ENCODE measurements around the gene SGMS1. TPM values are rescaled to one million over a fixed set of nuclear protein-coding genes. Genes with fewer than 3 reads are reported as not detected.

Gene SGMS1
- total and polyA plus RNA-seq, 2 donors (not counting 1 experiment from before 2014, with no cell fraction given), result 10.0 to 43.5 TPM

DNA sequence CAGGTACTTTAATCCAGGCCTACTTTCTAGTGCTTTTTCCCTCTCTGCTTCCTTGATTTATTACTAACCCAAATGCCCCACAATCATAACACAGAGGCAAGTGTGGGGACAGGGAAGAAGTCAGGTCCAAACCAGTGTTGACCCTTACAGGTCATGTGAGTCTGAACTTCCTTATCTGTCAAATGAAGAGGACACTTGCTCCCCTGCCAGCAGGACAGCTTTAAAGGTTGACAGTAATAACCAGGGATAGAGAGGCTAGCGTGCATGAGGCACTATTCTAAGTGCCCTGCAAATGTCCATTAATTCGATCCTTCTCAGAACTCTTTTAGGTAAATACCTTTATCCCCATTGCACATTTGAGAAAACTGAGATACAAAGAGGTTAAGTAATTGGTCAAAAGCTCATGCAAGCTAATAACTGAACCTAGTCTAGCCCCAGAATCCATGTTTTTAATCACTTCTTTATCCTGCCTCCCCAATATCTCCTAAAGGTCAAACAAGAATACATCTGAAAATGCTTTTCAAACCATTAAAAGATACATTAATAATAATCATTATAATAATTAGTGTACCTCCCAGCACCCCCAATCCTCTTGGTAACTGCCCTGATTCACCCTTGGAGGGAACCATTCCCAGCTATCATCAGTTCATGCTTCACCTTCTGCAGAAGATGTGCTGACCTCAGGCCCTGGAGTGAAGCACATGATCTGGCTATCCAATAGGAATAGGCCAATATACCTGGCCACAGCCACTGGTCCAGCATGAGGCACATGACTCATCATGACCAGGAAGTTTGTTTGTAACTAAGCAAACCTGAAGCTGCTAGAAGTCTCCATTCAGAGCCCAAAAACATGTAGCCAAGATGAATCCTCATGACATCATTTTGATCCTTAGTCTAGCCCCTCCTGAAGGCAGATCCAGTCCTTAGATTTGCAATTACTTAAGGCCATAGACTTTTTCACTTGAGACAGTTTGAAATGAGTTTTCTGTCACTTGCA, 40.7 kb downstream of the SGMS1 start:
- H3K4me3 Mint-ChIP-seq, result no peak overlapping the region

More for the DNA sequence above, 40.7 kb downstream of the SGMS1 start:
- no peak overlapping the region for H3K4me2 ChIP-seq (replicated peaks; ENCODE audit: low read depth, low read length, poor library complexity, severe bottlenecking)
- H2AFZ ChIP-seq (ENCODE audit: insufficient read depth, low read depth, low read length, poor library complexity, severe bottlenecking), result no peak overlapping the region
- no peak overlapping the region for H3K27ac ChIP-seq (ENCODE audit: low read length in 2 of 2)
- H3K4me1 ChIP-seq (ENCODE audit: control insufficient read depth in 2 of 2, insufficient read depth in 2 of 2, low read length in 2 of 2), result peaks cover 10 to 18% of the 10 kb centered on the region in 2 donors
- no peaks in the 10 kb centered on the region for H3K27me3 ChIP-seq (replicated peaks in 1 of 4; ENCODE audit: control extremely low read depth in 1 of 4, control insufficient read depth in 3 of 4, insufficient read depth in 4 of 4, low read length in 3 of 4)
- no peaks in the 10 kb centered on the region for H3K9me3 Mint-ChIP-seq (ENCODE audit: insufficient read depth)
- no peak overlapping the region for H3K9ac ChIP-seq (ENCODE audit: low read length)
- intact Hi-C loops (cut with micrococcal nuclease), result no loop called here
- WGBS (ENCODE audit: insufficient coverage), result no CpG with 5 or more reads among the region's 2 CpGs
- ATAC-seq (ENCODE audit: low read depth), result no peak
- no peak for DNase-seq
- H3K27ac Mint-ChIP-seq, result no peak overlapping the region
- H3K36me3 ChIP-seq (replicated peaks in 1 of 2; ENCODE audit: control extremely low read depth in 1 of 2, control insufficient read depth in 1 of 2, extremely low read depth in 1 of 2, insufficient read depth in 2 of 2, low read length in 1 of 2), result peaks cover 0 to 13% of the 10 kb centered on the region in 2 experiments
- ChIA-PET CTCF (no interaction called here), POLR2A (no interaction called here)
- no peaks in the 10 kb centered on the region for H3K27me3 Mint-ChIP-seq
- H3K4me1 Mint-ChIP-seq, result peaks cover 54% of the 10 kb centered on the region
- TF ChIP-seq, protein P1, sequence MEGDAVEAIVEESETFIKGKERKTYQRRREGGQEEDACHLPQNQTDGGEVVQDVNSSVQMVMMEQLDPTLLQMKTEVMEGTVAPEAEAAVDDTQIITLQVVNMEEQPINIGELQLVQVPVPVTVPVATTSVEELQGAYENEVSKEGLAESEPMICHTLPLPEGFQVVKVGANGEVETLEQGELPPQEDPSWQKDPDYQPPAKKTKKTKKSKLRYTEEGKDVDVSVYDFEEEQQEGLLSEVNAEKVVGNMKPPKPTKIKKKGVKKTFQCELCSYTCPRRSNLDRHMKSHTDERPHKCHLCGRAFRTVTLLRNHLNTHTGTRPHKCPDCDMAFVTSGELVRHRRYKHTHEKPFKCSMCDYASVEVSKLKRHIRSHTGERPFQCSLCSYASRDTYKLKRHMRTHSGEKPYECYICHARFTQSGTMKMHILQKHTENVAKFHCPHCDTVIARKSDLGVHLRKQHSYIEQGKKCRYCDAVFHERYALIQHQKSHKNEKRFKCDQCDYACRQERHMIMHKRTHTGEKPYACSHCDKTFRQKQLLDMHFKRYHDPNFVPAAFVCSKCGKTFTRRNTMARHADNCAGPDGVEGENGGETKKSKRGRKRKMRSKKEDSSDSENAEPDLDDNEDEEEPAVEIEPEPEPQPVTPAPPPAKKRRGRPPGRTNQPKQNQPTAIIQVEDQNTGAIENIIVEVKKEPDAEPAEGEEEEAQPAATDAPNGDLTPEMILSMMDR (IDR thresholded peaks at IDR 0.05), result no peak
- no peak for TF ChIP-seq EZH2 (IDR thresholded peaks at IDR 0.05; ENCODE audit: borderline replicate concordance, insufficient read depth, low read depth, low read length, poor library complexity, severe bottlenecking)
- peaks cover 17% of the 10 kb centered on the region for H4K20me1 ChIP-seq (ENCODE audit: control insufficient read depth, insufficient read depth, low read length, poor library complexity, severe bottlenecking)
- no peak overlapping the region for H3K4me3 ChIP-seq (ENCODE audit: control extremely low read depth in 1 of 5, extremely low read depth in 1 of 5, insufficient read depth in 1 of 5, low read depth in 2 of 5, low read length in 4 of 5)
- H3K79me2 ChIP-seq (ENCODE audit: control insufficient read depth, insufficient read depth, low read length), result peaks cover 51% of the 10 kb centered on the region
- H3K9me3 ChIP-seq (ENCODE audit: control extremely low read depth in 1 of 3, control insufficient read depth in 2 of 3, insufficient read depth in 1 of 3, low read length in 2 of 3), result no peaks in the 10 kb centered on the region
